HG03432 (cell line): ENCODE results near the gene SLC13A5.
"Not testable (repeated sequence)": the region's sequence is repeated elsewhere in the genome, so short reads cannot be mapped to it uniquely, and the experiment has no call there.

Experiments used
- ATAC-seq: cut with Tn5 transposase; IDR thresholded peaks from one replicate; pipeline ENCODE4 v1.9.1; 2021; ENCODE audit warnings: mild to moderate bottlenecking, moderate library complexity; ENCODE audit not compliant: unreplicated experiment

SLC13A5 gene

GRCh38 chr17:6666557-6666956 lies 46.6 kb downstream of the SLC13A5 start:
- ATAC-seq = no peak

GRCh38 chr17:6666077-6666521 lies 47.1 kb downstream of the SLC13A5 start:
- ATAC-seq = no peak

GRCh38 chr17:6663200-6663599 lies 50.0 kb downstream of the SLC13A5 start:
- not testable (repeated sequence) for ATAC-seq

- ATAC-seq = no peak
These were observed 51.7 kb downstream of the SLC13A5 start for GRCh38 chr17:6661464-6661848.

- ATAC-seq = peak; percentile 76
These were observed 52.2 kb downstream of the SLC13A5 start for GRCh38 chr17:6660805-6661463.

- ATAC-seq = no peak
These were observed 53.1 kb downstream of the SLC13A5 start for GRCh38 chr17:6660101-6660500.

- not testable (repeated sequence) for ATAC-seq
These were observed 54.8 kb downstream of the SLC13A5 start for GRCh38 chr17:6658411-6658810.

GRCh38 chr17:6657633-6658287 lies 55.4 kb downstream of the SLC13A5 start:
- no peak for ATAC-seq

GRCh38 chr17:6656797-6657632 lies 56.2 kb downstream of the SLC13A5 start:
- not testable (repeated sequence) for ATAC-seq

GRCh38 chr17:6655732-6656361 lies 57.3 kb downstream of the SLC13A5 start:
- ATAC-seq = not testable (repeated sequence)

GRCh38 chr17:6654841-6655731 lies 58.1 kb downstream of the SLC13A5 start:
- ATAC-seq = no peak

- peak; percentile 18 for ATAC-seq
These were observed 61.2 kb downstream of the SLC13A5 start for GRCh38 chr17:6651919-6652452.

- ATAC-seq = peak; percentile 88
These were observed 61.7 kb downstream of the SLC13A5 start, which contains the start of the genes C17orf100 and MED31 for GRCh38 chr17:6651354-6651918. TSS of gene C17orf100 (plus strand) at chr17:6651762. CDS start at chr17:6651914, 152 bp downstream. TSS of gene MED31 (minus strand) at chr17:6651605. CDS start at chr17:6651528, 77 bp downstream.

GRCh38 chr17:6648181-6648580 lies 65.0 kb downstream of the SLC13A5 start:
- no peak for ATAC-seq

GRCh38 chr17:6643451-6644125 lies 69.6 kb downstream of the SLC13A5 start:
- no peak for ATAC-seq

GRCh38 chr17:6642592-6642991 lies 70.6 kb downstream of the SLC13A5 start:
- ATAC-seq = no peak

- ATAC-seq = no peak
These were observed 71.8 kb downstream of the SLC13A5 start for GRCh38 chr17:6641247-6641863.

GRCh38 chr17:6640536-6641246 lies 72.5 kb downstream of the SLC13A5 start, which contains the start of the genes KIAA0753 and TXNDC17:
TSS of gene KIAA0753 (minus strand) at chr17:6640711. CDS start at chr17:6635103, 5,608 bp downstream.
TSS of gene TXNDC17 (plus strand) at chr17:6641060. CDS start at chr17:6641083, 23 bp downstream.
- ATAC-seq = peak; percentile 83
